SJCRH30 (cell line): ENCODE data around the gene SIRT6. TPM values are rescaled to one million over a fixed set of nuclear protein-coding genes. Genes with fewer than 3 reads are reported as not detected.

ENCODE experiments used
- DNase-seq, 2 experiments: peaks; one replicate each; pipeline ENCODE4 v3.0.0-alpha.2; 2015 to 2020
- H3K27ac ChIP-seq: fragments of 250-450 bp; sonication (Bioruptor Pico); 2 replicates; pipeline ENCODE4 v1.5.1; 2020; ENCODE audit warnings: mild to moderate bottlenecking, moderate library complexity
- H3K27me3 ChIP-seq: fragments of 250-450 bp; sonication (Bioruptor Pico); 2 replicates; pipeline ENCODE4 v1.5.1; 2020; ENCODE audit warnings: mild to moderate bottlenecking, moderate library complexity
- H3K36me3 ChIP-seq: fragments of 250-450 bp; sonication (Bioruptor Pico); 2 replicates; pipeline ENCODE4 v1.5.1; 2020; ENCODE audit warnings: mild to moderate bottlenecking, moderate library complexity
- H3K4me1 ChIP-seq: fragments of 250-450 bp; sonication (Bioruptor Pico); 2 replicates; pipeline ENCODE4 v1.5.1; 2020; ENCODE audit warnings: mild to moderate bottlenecking, moderate library complexity
- H3K4me3 ChIP-seq: fragments of 250-450 bp; sonication (Bioruptor Pico); 2 replicates; pipeline ENCODE4 v1.5.1; 2020; ENCODE audit warnings: mild to moderate bottlenecking, moderate library complexity
- H3K9me3 ChIP-seq: fragments of 250-450 bp; sonication (Bioruptor Pico); replicated peaks from 2 replicates; pipeline ENCODE4 v1.5.1; 2020; ENCODE audit warnings: mild to moderate bottlenecking, moderate library complexity
- total RNA-seq: library from RNA; depleted of rRNA; stranded (reverse); fragments of >200 nt; shearing (Covaris generic); gene quantifications from 2 replicates; pipeline ENCODE4 v1.2.3, GENCODE V29; 2014

Gene SIRT6
- total RNA-seq, 1 experiment from 2014 or later, result 11.3 TPM

- Histone ChIP-seq H3K27me3 (no peaks in the 10 kb centered on the region; the same call in 1 of the 2 replicates), H3K4me1 (no peaks in the 10 kb centered on the region), H3K36me3 (no peaks in the 10 kb centered on the region), H3K4me3 (no peak overlapping the region), H3K27ac (no peak overlapping the region), H3K9me3 (no peaks in the 10 kb centered on the region)
- no peak for DNase-seq
These were observed 7.3 kb upstream of the SIRT6 start for GRCh38 chr19:4189641-4190040.

GRCh38 chr19:4187313-4188122, 5.2 kb upstream of the SIRT6 start:
- no peaks in the 10 kb centered on the region for H3K36me3 ChIP-seq

GRCh38 chr19:4186087-4186993, 4.0 kb upstream of the SIRT6 start:
- Histone ChIP-seq H3K27me3 (no peaks in the 10 kb centered on the region), H3K27ac (no peak overlapping the region), H3K36me3 (no peaks in the 10 kb centered on the region), H3K9me3 (no peaks in the 10 kb centered on the region), H3K4me1 (no peaks in the 10 kb centered on the region), H3K4me3 (no peak overlapping the region)
- peak; percentile 84 to 91 for DNase-seq

More at GRCh38 chr19:4187313-4188122, 5.2 kb upstream of the SIRT6 start:
- Histone ChIP-seq H3K9me3 (no peaks in the 10 kb centered on the region), H3K27ac (no peak overlapping the region), H3K4me3 (no peak overlapping the region), H3K4me1 (no peaks in the 10 kb centered on the region), H3K27me3 (no peaks in the 10 kb centered on the region)
- no peak for DNase-seq

- no peak overlapping the region for H3K4me3 ChIP-seq
- DNase-seq, result no peak
These were observed 3.2 kb upstream of the SIRT6 start for GRCh38 chr19:4185413-4186086.

DNA sequence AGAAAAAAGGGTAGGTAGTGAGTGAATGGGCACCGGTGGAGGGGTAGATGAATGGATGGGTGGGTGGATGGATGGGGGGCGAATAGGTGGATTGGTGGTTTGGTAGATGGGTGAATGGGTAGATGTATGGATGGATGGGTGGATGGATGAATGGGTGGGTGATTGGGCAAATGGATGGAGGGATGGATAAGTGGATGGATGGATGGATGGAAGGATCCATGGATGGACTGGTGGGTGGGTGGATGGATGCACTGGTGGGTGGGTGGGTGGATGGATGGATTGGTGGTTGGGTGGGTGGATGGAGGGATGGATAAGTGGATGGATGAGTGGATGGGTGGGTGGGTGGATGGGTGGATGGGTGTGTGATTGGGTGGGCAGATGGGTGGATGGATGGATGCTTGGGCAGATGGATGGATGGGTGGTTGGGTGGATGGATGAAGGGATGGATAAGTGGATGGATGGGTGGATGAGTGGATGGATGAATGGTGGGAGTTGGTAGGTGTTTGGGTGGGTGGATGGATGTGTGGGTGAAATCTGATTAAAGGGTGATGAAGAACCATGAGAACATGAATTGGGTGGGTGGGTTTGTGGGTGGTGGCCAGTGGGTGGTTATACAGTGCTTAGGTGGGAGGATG, 2.5 kb upstream of the SIRT6 start:
- no peaks in the 10 kb centered on the region for H3K4me1 ChIP-seq
- no peaks in the 10 kb centered on the region for H3K9me3 ChIP-seq
- H3K27ac ChIP-seq, result no peak overlapping the region
- H3K36me3 ChIP-seq, result no peaks in the 10 kb centered on the region
- H3K4me3 ChIP-seq, result no peak overlapping the region
- no peak for DNase-seq
- no peaks in the 10 kb centered on the region for H3K27me3 ChIP-seq

More at GRCh38 chr19:4185413-4186086, 3.2 kb upstream of the SIRT6 start:
- no peaks in the 10 kb centered on the region for H3K9me3 ChIP-seq
- no peaks in the 10 kb centered on the region for H3K36me3 ChIP-seq
- H3K4me1 ChIP-seq, result no peaks in the 10 kb centered on the region
- no peaks in the 10 kb centered on the region for H3K27me3 ChIP-seq
- no peak overlapping the region for H3K27ac ChIP-seq

DNA sequence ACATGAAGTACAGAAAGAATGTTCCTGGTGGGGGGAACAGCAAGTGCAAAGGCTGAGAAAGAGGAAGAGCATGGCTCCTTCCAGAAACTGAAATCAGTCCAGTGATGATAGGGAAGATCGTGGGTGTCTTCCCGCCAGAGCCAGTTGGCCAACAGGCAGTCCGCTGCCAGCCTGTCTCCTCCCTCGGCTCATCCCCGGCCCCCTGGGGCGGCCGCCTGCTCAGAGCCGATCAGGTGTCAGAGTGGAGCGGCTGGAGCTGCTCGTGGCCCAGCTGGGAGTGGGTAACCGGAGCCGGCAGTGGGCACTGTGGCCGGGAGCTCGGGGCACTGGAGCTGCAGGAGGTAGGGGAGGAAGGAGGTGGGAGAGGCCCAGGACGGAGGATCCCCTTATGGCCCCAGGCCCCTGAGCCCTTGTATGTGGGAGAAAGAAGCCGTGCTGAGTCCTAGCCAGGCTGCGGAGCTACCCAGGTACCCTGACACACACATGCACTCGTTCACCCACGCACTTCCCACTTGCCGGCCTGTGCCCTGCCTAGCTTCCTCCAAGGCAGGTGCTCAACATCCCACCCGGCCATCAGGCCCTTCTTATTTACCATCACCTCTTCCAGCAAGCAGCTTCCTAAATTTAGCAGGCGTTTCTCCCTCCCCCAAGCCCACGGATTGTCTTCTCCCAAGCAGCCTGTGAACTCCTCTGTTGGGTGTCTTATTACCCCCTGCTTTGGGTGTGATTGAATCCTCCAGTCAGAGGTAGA, 1.8 kb upstream of the SIRT6 start:
- no peaks in the 10 kb centered on the region for H3K27me3 ChIP-seq
- H3K4me1 ChIP-seq, result no peaks in the 10 kb centered on the region
- H3K9me3 ChIP-seq, result no peaks in the 10 kb centered on the region
- H3K27ac ChIP-seq, result no peak overlapping the region
- H3K36me3 ChIP-seq, result no peaks in the 10 kb centered on the region
- peak; percentile 50 to 60 for DNase-seq
- no peak overlapping the region for H3K4me3 ChIP-seq

GRCh38 chr19:4181053-4181508, 1.3 kb downstream of the SIRT6 start:
- no peak overlapping the region; the same call in 1 of the 2 replicates for H3K4me3 ChIP-seq

GRCh38 chr19:4178990-4179389, 3.4 kb downstream of the SIRT6 start:
- H3K4me1 ChIP-seq, result no peaks in the 10 kb centered on the region
- no peak overlapping the region for H3K27ac ChIP-seq
- no peaks in the 10 kb centered on the region for H3K27me3 ChIP-seq
- H3K36me3 ChIP-seq, result no peaks in the 10 kb centered on the region
- no peaks in the 10 kb centered on the region for H3K9me3 ChIP-seq
- no peak overlapping the region for H3K4me3 ChIP-seq
- DNase-seq, result no peak

More at GRCh38 chr19:4181053-4181508, 1.3 kb downstream of the SIRT6 start:
- Histone ChIP-seq H3K9me3 (no peaks in the 10 kb centered on the region), H3K4me1 (no peaks in the 10 kb centered on the region), H3K36me3 (no peaks in the 10 kb centered on the region), H3K27ac (no peak overlapping the region), H3K27me3 (no peaks in the 10 kb centered on the region)
- no peak for DNase-seq

- DNase-seq, result no peak
- Histone ChIP-seq H3K27me3 (no peaks in the 10 kb centered on the region), H3K36me3 (no peaks in the 10 kb centered on the region), H3K4me1 (no peaks in the 10 kb centered on the region), H3K27ac (no peak overlapping the region), H3K4me3 (no peak overlapping the region), H3K9me3 (no peaks in the 10 kb centered on the region)
These were observed 5.2 kb downstream of the SIRT6 start for GRCh38 chr19:4177146-4177545.

GRCh38 chr19:4175669-4175931, 6.8 kb downstream of the SIRT6 start:
- Histone ChIP-seq H3K4me3 (no peak overlapping the region), H3K4me1 (no peaks in the 10 kb centered on the region), H3K36me3 (no peaks in the 10 kb centered on the region), H3K27me3 (no peaks in the 10 kb centered on the region), H3K27ac (no peak overlapping the region), H3K9me3 (no peaks in the 10 kb centered on the region)
- DNase-seq, result no peak

- Histone ChIP-seq H3K9me3 (no peaks in the 10 kb centered on the region), H3K4me1 (no peaks in the 10 kb centered on the region), H3K4me3 (no peak overlapping the region), H3K27ac (no peak overlapping the region), H3K36me3 (no peaks in the 10 kb centered on the region), H3K27me3 (no peaks in the 10 kb centered on the region)
- DNase-seq, result no peak
These were observed 7.3 kb downstream of the SIRT6 start for GRCh38 chr19:4174895-4175668.

- Histone ChIP-seq H3K9me3 (no peaks in the 10 kb centered on the region), H3K27me3 (no peaks in the 10 kb centered on the region), H3K4me1 (no peaks in the 10 kb centered on the region), H3K36me3 (no peaks in the 10 kb centered on the region), H3K4me3 (no peak overlapping the region), H3K27ac (no peak overlapping the region)
- no peak for DNase-seq
These were observed 8.0 kb downstream of the SIRT6 start for GRCh38 chr19:4174213-4174894.
